Measurements from ENCODE around the gene ACAA2. TPM values are rescaled to one million over a fixed set of nuclear protein-coding genes. Genes with fewer than 3 reads are reported as not detected.

Gene ACAA2, protein sequence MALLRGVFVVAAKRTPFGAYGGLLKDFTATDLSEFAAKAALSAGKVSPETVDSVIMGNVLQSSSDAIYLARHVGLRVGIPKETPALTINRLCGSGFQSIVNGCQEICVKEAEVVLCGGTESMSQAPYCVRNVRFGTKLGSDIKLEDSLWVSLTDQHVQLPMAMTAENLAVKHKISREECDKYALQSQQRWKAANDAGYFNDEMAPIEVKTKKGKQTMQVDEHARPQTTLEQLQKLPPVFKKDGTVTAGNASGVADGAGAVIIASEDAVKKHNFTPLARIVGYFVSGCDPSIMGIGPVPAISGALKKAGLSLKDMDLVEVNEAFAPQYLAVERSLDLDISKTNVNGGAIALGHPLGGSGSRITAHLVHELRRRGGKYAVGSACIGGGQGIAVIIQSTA
- total RNA-seq, result 36.0 and 39.5 TPM in 2 replicates

DNA sequence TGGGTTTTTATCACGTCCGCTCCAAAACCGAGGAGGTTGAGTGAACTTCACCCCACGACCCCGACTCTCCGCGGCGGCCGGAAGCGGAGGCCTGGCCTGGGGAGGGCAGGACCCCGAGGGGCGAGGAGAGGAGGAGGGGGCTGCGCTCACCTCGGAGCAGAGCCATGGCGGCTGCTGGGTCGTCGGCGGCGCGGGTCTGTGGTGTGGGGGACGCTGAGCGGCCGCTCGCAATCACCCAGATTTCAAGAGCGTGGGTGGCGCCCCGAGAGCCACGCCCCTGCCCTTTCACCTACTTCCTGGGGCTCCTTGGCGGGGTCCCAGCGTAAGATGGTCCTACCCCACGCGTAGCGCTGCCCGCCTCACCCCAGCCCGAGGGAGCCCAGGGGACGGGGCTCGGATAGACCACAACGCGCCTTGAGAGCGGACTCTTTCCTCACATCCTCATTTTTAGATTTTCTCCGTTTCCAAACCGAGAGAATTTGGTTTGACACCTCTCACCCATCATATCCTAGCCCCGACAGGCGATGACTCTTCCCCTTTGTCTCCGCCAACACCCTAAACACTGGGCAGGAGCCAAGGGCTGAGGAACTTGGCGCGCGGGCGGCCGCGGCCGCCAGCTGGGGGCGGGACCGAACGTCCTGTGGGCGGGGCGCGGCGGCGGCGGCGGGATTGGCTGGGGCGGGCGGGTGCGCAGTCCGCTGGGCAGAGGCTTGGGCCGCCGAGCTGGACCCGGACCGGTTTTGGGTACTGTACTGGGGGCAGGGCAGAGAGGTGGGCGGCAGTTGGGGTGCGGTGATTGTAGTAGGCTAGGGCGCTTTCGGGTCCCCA is at the start of gene ACAA2:
TSS of gene ACAA2 (minus strand) at position 215 of the 828 bp plus-strand sequence. CDS start at position 166, 49 bp downstream.

Data from airway epithelial cell (primary cell).